ENCODE measurements around the gene USP44. TPM values are rescaled to one million over a fixed set of nuclear protein-coding genes. Genes with fewer than 3 reads are reported as not detected.

USP44 gene
- polyA plus RNA-seq, 1 donor from 2014 or later = 3.7 TPM

- H2AFZ ChIP-seq (ENCODE audit: low read depth, low read length) = no peak overlapping the region
- H3K27me3 ChIP-seq (ENCODE audit: insufficient read depth, low read depth, low read length) = peaks cover 10% of the 10 kb centered on the region
- H3K9me3 ChIP-seq (ENCODE audit: low read length) = no peaks in the 10 kb centered on the region
- no peak overlapping the region for H3K9ac ChIP-seq (ENCODE audit: low read length)
- H3K79me2 ChIP-seq (replicated peaks; ENCODE audit: insufficient read depth, low read length) = no peaks in the 10 kb centered on the region
- no peaks in the 10 kb centered on the region for H4K20me1 ChIP-seq (ENCODE audit: insufficient read depth)
- H3K27ac ChIP-seq (ENCODE audit: low read length) = no peak overlapping the region
- peaks cover 3% of the 10 kb centered on the region for H3F3A ChIP-seq (ENCODE audit: insufficient read depth, low read length, poor library complexity, severe bottlenecking)
- H3K9me2 ChIP-seq (ENCODE audit: insufficient read depth, low read length) = no peaks in the 10 kb centered on the region
- H3K36me3 ChIP-seq (ENCODE audit: insufficient read depth, low read length) = no peaks in the 10 kb centered on the region
- TF ChIP-seq TAF1 (IDR thresholded peaks at IDR 0.05; ENCODE audit: low read depth) = no peak
- no peak for TF ChIP-seq RAD21 (conservative IDR thresholded peaks at IDR 0.05)
- no peak for TF ChIP-seq REST (IDR thresholded peaks at IDR 0.05; ENCODE audit: borderline replicate concordance)
- no peak for TF ChIP-seq EP300 (conservative IDR thresholded peaks at IDR 0.05; ENCODE audit: poor library complexity, severe bottlenecking)
- no peak for TF ChIP-seq MXI1 (conservative IDR thresholded peaks at IDR 0.05; ENCODE audit: poor library complexity, severe bottlenecking)
- no peak for TF ChIP-seq CTCF (IDR thresholded peaks at IDR 0.05; ENCODE audit: poor library complexity, severe bottlenecking)
- TF ChIP-seq SMC3 (conservative IDR thresholded peaks at IDR 0.05; ENCODE audit: poor library complexity) = no peak
- no peak for TF ChIP-seq POLR2AphosphoS5 (IDR thresholded peaks at IDR 0.05)
- no peak for TF ChIP-seq EZH2 (IDR thresholded peaks at IDR 0.05; ENCODE audit: borderline replicate concordance, insufficient read depth, low read length, poor library complexity, severe bottlenecking)
- no peak overlapping the region for H3K4me3 ChIP-seq (ENCODE audit: low read length)
- no peak overlapping the region for H3K4me2 ChIP-seq (ENCODE audit: low read length)
These were observed 739 bp upstream of the USP44 start for GRCh38 chr12:95551913-95552516.

GRCh38 chr12:95549392-95550084 is 1.7 kb downstream of the USP44 start:
- H3K9me2 ChIP-seq (ENCODE audit: insufficient read depth, low read length) = no peaks in the 10 kb centered on the region
- H3K9me3 ChIP-seq (ENCODE audit: low read length) = no peaks in the 10 kb centered on the region
- peak overlapping the region; percentile 92 for H3K4me3 ChIP-seq (ENCODE audit: low read length)
- peaks cover 6% of the 10 kb centered on the region for H3K79me2 ChIP-seq (replicated peaks; ENCODE audit: insufficient read depth, low read length)
- H3K27ac ChIP-seq (ENCODE audit: low read length) = peak overlapping the region; percentile 47
- peak overlapping the region; percentile 66 for H3K9ac ChIP-seq (ENCODE audit: low read length)
- TF ChIP-seq REST (IDR thresholded peaks at IDR 0.05; ENCODE audit: borderline replicate concordance) = no peak
- TF ChIP-seq EZH2 (IDR thresholded peaks at IDR 0.05; ENCODE audit: borderline replicate concordance, insufficient read depth, low read length, poor library complexity, severe bottlenecking) = no peak
- no peak for TF ChIP-seq EP300 (conservative IDR thresholded peaks at IDR 0.05; ENCODE audit: poor library complexity, severe bottlenecking)
- no peak for TF ChIP-seq POLR2AphosphoS5 (IDR thresholded peaks at IDR 0.05)
- TF ChIP-seq CTCF (IDR thresholded peaks at IDR 0.05; ENCODE audit: poor library complexity, severe bottlenecking) = no peak
- no peak for TF ChIP-seq SMC3 (conservative IDR thresholded peaks at IDR 0.05; ENCODE audit: poor library complexity)
- TF ChIP-seq TAF1 (IDR thresholded peaks at IDR 0.05; ENCODE audit: low read depth) = no peak
- no peak for TF ChIP-seq RAD21 (conservative IDR thresholded peaks at IDR 0.05)
- TF ChIP-seq MXI1 (conservative IDR thresholded peaks at IDR 0.05; ENCODE audit: poor library complexity, severe bottlenecking) = no peak
- H2AFZ ChIP-seq (ENCODE audit: low read depth, low read length) = peak overlapping the region; percentile 24
- peaks cover 14% of the 10 kb centered on the region for H3K27me3 ChIP-seq (ENCODE audit: insufficient read depth, low read depth, low read length)
- no peaks in the 10 kb centered on the region for H3K36me3 ChIP-seq (ENCODE audit: insufficient read depth, low read length)
- peaks cover 3% of the 10 kb centered on the region for H3F3A ChIP-seq (ENCODE audit: insufficient read depth, low read length, poor library complexity, severe bottlenecking)
- no peak overlapping the region for H3K4me2 ChIP-seq (ENCODE audit: low read length)
- H4K20me1 ChIP-seq (ENCODE audit: insufficient read depth) = no peaks in the 10 kb centered on the region

All from neural cell (in vitro differentiated cells).